ENCODE results near the gene SLC22A8. TPM values are rescaled to one million over a fixed set of nuclear protein-coding genes. Genes with fewer than 3 reads are reported as not detected.

SLC22A8 gene
- total RNA-seq, 1 donor from 2014 or later, result not detected

DNA sequence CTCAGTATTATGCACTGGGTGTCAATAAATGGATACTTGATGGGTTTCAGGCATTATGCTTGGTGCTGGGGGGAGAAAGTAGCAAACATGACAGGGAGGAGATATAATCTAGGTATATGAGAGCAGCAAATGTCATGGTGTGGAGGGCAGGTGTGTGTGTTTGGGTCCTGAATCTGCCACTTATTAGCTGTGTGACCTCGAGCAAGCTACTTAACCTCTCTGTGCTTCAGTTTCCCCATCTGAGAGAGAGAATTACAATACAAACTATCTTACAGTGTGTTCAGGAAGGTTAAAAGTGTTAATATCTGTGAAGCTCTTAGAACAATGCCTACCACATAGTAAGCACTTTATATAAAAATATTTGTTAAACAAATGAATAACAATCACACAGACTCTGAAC is 2.8 kb downstream of the SLC22A8 start:
- Histone ChIP-seq H3K4me3 (ENCODE audit: low read depth, low read length) (no peak overlapping the region), H3K27me3 (ENCODE audit: control insufficient read depth, insufficient read depth, low read length) (no peaks in the 10 kb centered on the region), H3K36me3 (ENCODE audit: control insufficient read depth, insufficient read depth, low read length) (no peaks in the 10 kb centered on the region)
- TF ChIP-seq, protein P1, sequence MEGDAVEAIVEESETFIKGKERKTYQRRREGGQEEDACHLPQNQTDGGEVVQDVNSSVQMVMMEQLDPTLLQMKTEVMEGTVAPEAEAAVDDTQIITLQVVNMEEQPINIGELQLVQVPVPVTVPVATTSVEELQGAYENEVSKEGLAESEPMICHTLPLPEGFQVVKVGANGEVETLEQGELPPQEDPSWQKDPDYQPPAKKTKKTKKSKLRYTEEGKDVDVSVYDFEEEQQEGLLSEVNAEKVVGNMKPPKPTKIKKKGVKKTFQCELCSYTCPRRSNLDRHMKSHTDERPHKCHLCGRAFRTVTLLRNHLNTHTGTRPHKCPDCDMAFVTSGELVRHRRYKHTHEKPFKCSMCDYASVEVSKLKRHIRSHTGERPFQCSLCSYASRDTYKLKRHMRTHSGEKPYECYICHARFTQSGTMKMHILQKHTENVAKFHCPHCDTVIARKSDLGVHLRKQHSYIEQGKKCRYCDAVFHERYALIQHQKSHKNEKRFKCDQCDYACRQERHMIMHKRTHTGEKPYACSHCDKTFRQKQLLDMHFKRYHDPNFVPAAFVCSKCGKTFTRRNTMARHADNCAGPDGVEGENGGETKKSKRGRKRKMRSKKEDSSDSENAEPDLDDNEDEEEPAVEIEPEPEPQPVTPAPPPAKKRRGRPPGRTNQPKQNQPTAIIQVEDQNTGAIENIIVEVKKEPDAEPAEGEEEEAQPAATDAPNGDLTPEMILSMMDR (IDR thresholded peaks at IDR 0.05; ENCODE audit: insufficient read depth, low read length, poor library complexity, severe bottlenecking), result no peak
- DNase-seq (ENCODE audit: low read depth), result no peak

DNA sequence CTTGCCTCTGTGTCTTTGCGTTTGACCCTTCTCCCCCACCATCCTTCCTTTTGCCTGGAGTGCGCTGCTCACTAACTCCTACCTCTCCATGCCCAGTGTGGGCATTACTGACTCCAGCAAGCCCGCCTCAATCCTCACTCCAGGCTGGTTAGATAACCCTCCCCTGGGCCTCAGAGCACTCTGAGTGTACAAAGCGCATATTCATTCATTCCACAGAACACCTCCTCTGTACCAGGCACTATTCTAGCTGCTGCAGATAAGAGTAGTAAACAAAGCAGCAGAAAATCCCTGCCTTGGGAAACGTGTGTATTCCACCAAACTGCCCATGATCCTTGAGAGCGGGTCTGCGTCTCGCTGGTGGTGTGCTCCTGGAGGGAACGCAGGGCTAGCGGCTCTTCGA is 3.2 kb downstream of the SLC22A8 start:
- H3K27me3 ChIP-seq (ENCODE audit: control insufficient read depth, insufficient read depth, low read length), result no peaks in the 10 kb centered on the region
- H3K36me3 ChIP-seq (ENCODE audit: control insufficient read depth, insufficient read depth, low read length), result no peaks in the 10 kb centered on the region
- TF ChIP-seq, protein P1 (IDR thresholded peaks at IDR 0.05; ENCODE audit: insufficient read depth, low read length, poor library complexity, severe bottlenecking), result no peak
- DNase-seq (ENCODE audit: low read depth), result no peak
- H3K4me3 ChIP-seq (ENCODE audit: low read depth, low read length), result no peak overlapping the region

DNA sequence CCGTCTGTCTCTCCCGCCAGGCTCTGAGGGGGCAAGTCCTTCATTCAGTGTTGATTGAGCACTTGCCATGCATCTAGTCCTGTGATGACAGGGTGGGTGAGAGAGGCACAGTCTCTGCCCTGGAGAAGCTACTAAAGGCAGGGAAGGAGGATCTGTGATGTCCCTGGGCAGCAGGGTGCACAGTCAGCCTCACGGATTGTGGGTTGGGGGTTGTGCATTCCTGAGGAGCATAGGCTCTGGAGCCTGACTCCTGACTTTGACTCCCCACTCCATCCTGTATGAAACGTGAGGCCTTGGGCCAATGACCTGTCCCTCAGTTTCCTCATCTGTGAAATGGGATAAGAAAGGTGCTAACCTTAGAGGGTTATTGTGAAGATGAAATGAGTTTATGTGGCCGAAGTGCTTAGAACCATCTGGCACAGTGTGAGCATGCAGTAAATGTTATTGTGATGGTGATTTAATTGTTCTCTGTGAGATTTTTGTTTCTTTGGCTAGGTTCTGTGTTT is 4.7 kb downstream of the SLC22A8 start:
- H3K27me3 ChIP-seq (ENCODE audit: control insufficient read depth, insufficient read depth, low read length), result no peaks in the 10 kb centered on the region
- DNase-seq (ENCODE audit: low read depth), result no peak
- no peaks in the 10 kb centered on the region for H3K36me3 ChIP-seq (ENCODE audit: control insufficient read depth, insufficient read depth, low read length)
- TF ChIP-seq, protein P1 (IDR thresholded peaks at IDR 0.05; ENCODE audit: insufficient read depth, low read length, poor library complexity, severe bottlenecking), result no peak
- H3K4me3 ChIP-seq (ENCODE audit: low read depth, low read length), result no peak overlapping the region

DNA sequence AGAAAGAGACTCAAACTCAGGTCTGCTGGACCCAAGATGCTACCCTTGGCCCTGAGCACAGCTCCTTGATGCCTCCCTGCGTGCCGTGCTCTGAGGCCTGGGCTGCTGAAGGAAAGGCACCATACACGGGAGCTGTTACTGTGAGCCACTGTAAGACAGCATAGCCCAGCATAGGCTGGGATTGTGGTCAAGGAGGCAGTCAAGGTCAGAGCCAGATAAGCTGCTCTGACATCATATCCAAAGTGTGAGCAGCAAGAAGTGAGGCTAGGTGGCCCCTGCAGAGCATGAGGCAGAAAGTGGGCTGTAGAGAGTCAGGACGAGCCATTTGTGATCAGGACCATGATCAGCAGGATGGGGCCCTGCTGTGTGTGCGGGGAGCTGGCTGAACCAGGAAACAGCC is 7.7 kb downstream of the SLC22A8 start:
- TF ChIP-seq, protein P1 (IDR thresholded peaks at IDR 0.05; ENCODE audit: insufficient read depth, low read length, poor library complexity, severe bottlenecking), result no peak
- DNase-seq (ENCODE audit: low read depth), result no peak
- H3K4me3 ChIP-seq (ENCODE audit: low read depth, low read length), result no peak overlapping the region
- H3K36me3 ChIP-seq (ENCODE audit: control insufficient read depth, insufficient read depth, low read length), result no peaks in the 10 kb centered on the region
- no peaks in the 10 kb centered on the region for H3K27me3 ChIP-seq (ENCODE audit: control insufficient read depth, insufficient read depth, low read length)

DNA sequence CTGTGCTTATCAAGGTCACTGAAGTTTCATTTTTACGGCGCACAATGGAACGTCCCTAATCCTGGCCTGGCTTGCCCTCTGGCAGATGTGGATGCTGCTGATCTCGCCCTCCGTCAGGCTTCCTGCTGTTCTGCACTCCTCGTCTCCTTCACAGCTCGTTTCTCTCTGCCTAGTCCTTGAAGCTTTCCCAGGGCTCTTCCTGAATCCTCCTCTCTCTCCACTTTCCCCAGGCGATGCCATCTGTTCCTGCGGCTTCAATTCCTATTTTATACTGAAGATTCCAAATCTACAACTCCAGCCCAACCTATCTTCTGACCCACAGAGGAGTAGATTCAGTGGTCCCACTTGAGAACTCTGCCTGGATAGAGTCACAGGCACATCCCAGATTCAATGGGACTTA is 14.2 kb downstream of the SLC22A8 start:
- DNase-seq (ENCODE audit: low read depth), result no peak
- no peak overlapping the region for H3K4me3 ChIP-seq (ENCODE audit: low read depth, low read length)
- H3K36me3 ChIP-seq (ENCODE audit: control insufficient read depth, insufficient read depth, low read length), result no peaks in the 10 kb centered on the region
- TF ChIP-seq, protein P1 (IDR thresholded peaks at IDR 0.05; ENCODE audit: insufficient read depth, low read length, poor library complexity, severe bottlenecking), result no peak
- H3K27me3 ChIP-seq (ENCODE audit: control insufficient read depth, insufficient read depth, low read length), result no peaks in the 10 kb centered on the region

DNA sequence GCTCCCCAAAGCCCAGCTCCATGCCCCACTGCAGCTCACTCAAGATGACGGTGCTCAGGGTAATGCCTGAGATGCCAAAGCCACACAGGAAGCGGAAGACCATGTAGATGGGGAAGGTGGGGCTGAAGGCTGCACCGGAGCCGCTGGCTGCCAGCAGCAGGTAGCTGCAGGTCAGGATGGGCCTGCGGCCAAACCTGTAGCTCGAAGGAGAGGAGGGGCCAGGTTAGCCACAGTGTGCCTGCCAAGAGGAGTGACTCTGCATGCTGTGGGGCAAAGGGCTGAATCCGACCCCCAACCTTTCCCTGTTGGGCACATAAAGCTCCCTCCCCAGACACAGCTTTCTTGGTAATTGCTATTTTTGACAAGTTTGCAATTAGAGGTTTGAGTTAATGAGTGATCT is 16.0 kb downstream of the SLC22A8 start:
- no peaks in the 10 kb centered on the region for H3K36me3 ChIP-seq (ENCODE audit: control insufficient read depth, insufficient read depth, low read length)
- H3K27me3 ChIP-seq (ENCODE audit: control insufficient read depth, insufficient read depth, low read length), result no peaks in the 10 kb centered on the region
- no peak for DNase-seq (ENCODE audit: low read depth)
- TF ChIP-seq, protein P1 (IDR thresholded peaks at IDR 0.05; ENCODE audit: insufficient read depth, low read length, poor library complexity, severe bottlenecking), result no peak
- no peak overlapping the region for H3K4me3 ChIP-seq (ENCODE audit: low read depth, low read length)

Measured in kidney epithelial cell (primary cell).